ENCODE measurements around the gene HOMEZ. TPM values are rescaled to one million over a fixed set of nuclear protein-coding genes. Genes with fewer than 3 reads are reported as not detected.

HOMEZ gene
- 9.2 and 11.7 TPM in 2 replicates for polyA plus RNA-seq (2011; rRNA removed)
- polyA plus RNA-seq (2012; cell fraction: cytosol; rRNA removed), result 6.4 and 6.8 TPM in 2 replicates
- polyA plus RNA-seq (2012; cell fraction: nucleus; rRNA removed), result 5.3 and 5.5 TPM in 2 replicates
- 7.7 to 8.8 TPM (median 8.4 TPM) in 3 replicates for polyA plus RNA-seq (2017; fragmentation: RNase III; extraction: RNeasy Plus Mini Kit Qiagen cat#74134 plus additional on column Dnase treatment)
- 20.0 and 25.1 TPM in 2 replicates for polyA minus RNA-seq (2011; rRNA and poly(A)+ RNA removed)

- Histone ChIP-seq H3K27ac (peak within 1 kb of the TSS; percentile 95), H3K9me3 (no peaks in the 10 kb centered on the region), H3K4me1 (peaks cover 18% of the 10 kb centered on the region), H3K4me3 (peak within 1 kb of the TSS; percentile 96), H3K4me2 (peak within 1 kb of the TSS; percentile 93)
- DNase-seq (ENCODE audit: low read depth in 1 of 2, low spot score in 1 of 2) (peak; percentile 98), ATAC-seq (peak; percentile 98 to 99), FAIRE-seq (no peak)
- WGBS (ENCODE audit: missing lambda C conversion rate), result 7% methylated on average over 26 of the region's 53 CpGs
- ChIA-PET POLR2A (interaction anchor here (0.6 to 2.5 kb wide), 9 partner anchors 10 to 269 kb away, joined by 3 to 19 read pairs (median 4); partner anchors contain the start of genes BCL2L2, C14orf119, PABPN1 and PPP1R3E), CTCF (interaction anchor here (0.5 to 14.2 kb wide), 7 partner anchors 12 to 945 kb away, joined by 3 to 161 read pairs (median 4); partner anchors contain the start of gene PPP1R3E)
- no peak for TF ChIP-seq CEBPB (IDR thresholded peaks at IDR 0.05)
- TF ChIP-seq KDM1A (IDR thresholded peaks at IDR 0.05; ENCODE audit: low read depth), result no peak
- TF ChIP-seq TP53 (CRISPR knock-in tag; IDR thresholded peaks at IDR 0.05), result no peak
- no peak for TF ChIP-seq HES2 (IDR thresholded peaks at IDR 0.05)
- no peak for TF ChIP-seq NFE2L2 (conservative IDR thresholded peaks at IDR 0.05; ENCODE audit: low read length)
- TF ChIP-seq, protein P1, sequence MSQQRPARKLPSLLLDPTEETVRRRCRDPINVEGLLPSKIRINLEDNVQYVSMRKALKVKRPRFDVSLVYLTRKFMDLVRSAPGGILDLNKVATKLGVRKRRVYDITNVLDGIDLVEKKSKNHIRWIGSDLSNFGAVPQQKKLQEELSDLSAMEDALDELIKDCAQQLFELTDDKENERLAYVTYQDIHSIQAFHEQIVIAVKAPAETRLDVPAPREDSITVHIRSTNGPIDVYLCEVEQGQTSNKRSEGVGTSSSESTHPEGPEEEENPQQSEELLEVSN (IDR thresholded peaks at IDR 0.05; ENCODE audit: borderline replicate concordance, low read depth), result peak; percentile 30; the same call in 1 of the 2 replicates
- TF ChIP-seq FOSB (CRISPR knock-in tag; IDR thresholded peaks at IDR 0.05), result no peak
- no peak for TF ChIP-seq MAFK (IDR thresholded peaks at IDR 0.05; ENCODE audit: partially characterized antibody)
- no peak for TF ChIP-seq CHD4 (IDR thresholded peaks at IDR 0.05; ENCODE audit: borderline replicate concordance)
- TF ChIP-seq, protein P2, sequence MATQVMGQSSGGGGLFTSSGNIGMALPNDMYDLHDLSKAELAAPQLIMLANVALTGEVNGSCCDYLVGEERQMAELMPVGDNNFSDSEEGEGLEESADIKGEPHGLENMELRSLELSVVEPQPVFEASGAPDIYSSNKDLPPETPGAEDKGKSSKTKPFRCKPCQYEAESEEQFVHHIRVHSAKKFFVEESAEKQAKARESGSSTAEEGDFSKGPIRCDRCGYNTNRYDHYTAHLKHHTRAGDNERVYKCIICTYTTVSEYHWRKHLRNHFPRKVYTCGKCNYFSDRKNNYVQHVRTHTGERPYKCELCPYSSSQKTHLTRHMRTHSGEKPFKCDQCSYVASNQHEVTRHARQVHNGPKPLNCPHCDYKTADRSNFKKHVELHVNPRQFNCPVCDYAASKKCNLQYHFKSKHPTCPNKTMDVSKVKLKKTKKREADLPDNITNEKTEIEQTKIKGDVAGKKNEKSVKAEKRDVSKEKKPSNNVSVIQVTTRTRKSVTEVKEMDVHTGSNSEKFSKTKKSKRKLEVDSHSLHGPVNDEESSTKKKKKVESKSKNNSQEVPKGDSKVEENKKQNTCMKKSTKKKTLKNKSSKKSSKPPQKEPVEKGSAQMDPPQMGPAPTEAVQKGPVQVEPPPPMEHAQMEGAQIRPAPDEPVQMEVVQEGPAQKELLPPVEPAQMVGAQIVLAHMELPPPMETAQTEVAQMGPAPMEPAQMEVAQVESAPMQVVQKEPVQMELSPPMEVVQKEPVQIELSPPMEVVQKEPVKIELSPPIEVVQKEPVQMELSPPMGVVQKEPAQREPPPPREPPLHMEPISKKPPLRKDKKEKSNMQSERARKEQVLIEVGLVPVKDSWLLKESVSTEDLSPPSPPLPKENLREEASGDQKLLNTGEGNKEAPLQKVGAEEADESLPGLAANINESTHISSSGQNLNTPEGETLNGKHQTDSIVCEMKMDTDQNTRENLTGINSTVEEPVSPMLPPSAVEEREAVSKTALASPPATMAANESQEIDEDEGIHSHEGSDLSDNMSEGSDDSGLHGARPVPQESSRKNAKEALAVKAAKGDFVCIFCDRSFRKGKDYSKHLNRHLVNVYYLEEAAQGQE (IDR thresholded peaks at IDR 0.05), result no peak; the same call in 1 of the 2 replicates
- TF ChIP-seq, protein P3, sequence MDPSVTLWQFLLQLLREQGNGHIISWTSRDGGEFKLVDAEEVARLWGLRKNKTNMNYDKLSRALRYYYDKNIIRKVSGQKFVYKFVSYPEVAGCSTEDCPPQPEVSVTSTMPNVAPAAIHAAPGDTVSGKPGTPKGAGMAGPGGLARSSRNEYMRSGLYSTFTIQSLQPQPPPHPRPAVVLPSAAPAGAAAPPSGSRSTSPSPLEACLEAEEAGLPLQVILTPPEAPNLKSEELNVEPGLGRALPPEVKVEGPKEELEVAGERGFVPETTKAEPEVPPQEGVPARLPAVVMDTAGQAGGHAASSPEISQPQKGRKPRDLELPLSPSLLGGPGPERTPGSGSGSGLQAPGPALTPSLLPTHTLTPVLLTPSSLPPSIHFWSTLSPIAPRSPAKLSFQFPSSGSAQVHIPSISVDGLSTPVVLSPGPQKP (IDR thresholded peaks at IDR 0.05; ENCODE audit: low read depth, low read length), result no peak
- TF ChIP-seq ESRRA (IDR thresholded peaks at IDR 0.05; ENCODE audit: borderline replicate concordance, low read length), result no peak
- TF ChIP-seq, protein P4, sequence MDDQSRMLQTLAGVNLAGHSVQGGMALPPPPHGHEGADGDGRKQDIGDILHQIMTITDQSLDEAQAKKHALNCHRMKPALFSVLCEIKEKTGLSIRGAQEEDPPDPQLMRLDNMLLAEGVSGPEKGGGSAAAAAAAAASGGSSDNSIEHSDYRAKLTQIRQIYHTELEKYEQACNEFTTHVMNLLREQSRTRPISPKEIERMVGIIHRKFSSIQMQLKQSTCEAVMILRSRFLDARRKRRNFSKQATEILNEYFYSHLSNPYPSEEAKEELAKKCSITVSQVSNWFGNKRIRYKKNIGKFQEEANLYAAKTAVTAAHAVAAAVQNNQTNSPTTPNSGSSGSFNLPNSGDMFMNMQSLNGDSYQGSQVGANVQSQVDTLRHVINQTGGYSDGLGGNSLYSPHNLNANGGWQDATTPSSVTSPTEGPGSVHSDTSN (IDR thresholded peaks at IDR 0.05), result peak; percentile 70
- TF ChIP-seq HEYL (CRISPR knock-in tag; IDR thresholded peaks at IDR 0.05), result no peak
- TF ChIP-seq FOSL2 (IDR thresholded peaks at IDR 0.05), result no peak
- TF ChIP-seq FOSL2 (CRISPR knock-in tag; IDR thresholded peaks at IDR 0.05), result no peak
- TF ChIP-seq JUNB (IDR thresholded peaks at IDR 0.05), result no peak
- no peak for TF ChIP-seq CBX8 (IDR thresholded peaks at IDR 0.05)
- TF ChIP-seq BHLHE40 (IDR thresholded peaks at IDR 0.05; ENCODE audit: low read depth, low read length), result no peak
- no peak for TF ChIP-seq NPAS2 (CRISPR knock-in tag; IDR thresholded peaks at IDR 0.05; ENCODE audit: borderline replicate concordance)
- no peak for TF ChIP-seq RAD21 (conservative IDR thresholded peaks at IDR 0.05 in 1 of 2, IDR thresholded peaks at IDR 0.05 in 1 of 2)
- TF ChIP-seq CHD2 (IDR thresholded peaks at IDR 0.05; ENCODE audit: low read length, partially characterized antibody), result no peak
- no peak for TF ChIP-seq ZFP36 (IDR thresholded peaks at IDR 0.05; ENCODE audit: borderline replicate concordance, partially characterized antibody)
- TF ChIP-seq, protein P5, sequence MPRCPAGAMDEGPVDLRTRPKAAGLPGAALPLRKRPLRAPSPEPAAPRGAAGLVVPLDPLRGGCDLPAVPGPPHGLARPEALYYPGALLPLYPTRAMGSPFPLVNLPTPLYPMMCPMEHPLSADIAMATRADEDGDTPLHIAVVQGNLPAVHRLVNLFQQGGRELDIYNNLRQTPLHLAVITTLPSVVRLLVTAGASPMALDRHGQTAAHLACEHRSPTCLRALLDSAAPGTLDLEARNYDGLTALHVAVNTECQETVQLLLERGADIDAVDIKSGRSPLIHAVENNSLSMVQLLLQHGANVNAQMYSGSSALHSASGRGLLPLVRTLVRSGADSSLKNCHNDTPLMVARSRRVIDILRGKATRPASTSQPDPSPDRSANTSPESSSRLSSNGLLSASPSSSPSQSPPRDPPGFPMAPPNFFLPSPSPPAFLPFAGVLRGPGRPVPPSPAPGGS (IDR thresholded peaks at IDR 0.05), result peak; percentile 65; the same call in 1 of the 3 replicates
- no peak for TF ChIP-seq ZNF302 (CRISPR knock-in tag; IDR thresholded peaks at IDR 0.05)
- no peak for TF ChIP-seq TFCP2L1 (CRISPR knock-in tag; IDR thresholded peaks at IDR 0.05)
- TF ChIP-seq POLR2AphosphoS2 (conservative IDR thresholded peaks at IDR 0.05; ENCODE audit: low read length), result no peak
- no peak for TF ChIP-seq EP300 (IDR thresholded peaks at IDR 0.05)
- TF ChIP-seq EHMT2 (IDR thresholded peaks at IDR 0.05; ENCODE audit: low read depth), result no peak
- no peak for TF ChIP-seq MYC (IDR thresholded peaks at IDR 0.05; ENCODE audit: borderline replicate concordance, low read length)
- no peak for TF ChIP-seq CBX2 (IDR thresholded peaks at IDR 0.05; ENCODE audit: borderline replicate concordance, low read depth)
- no peak for TF ChIP-seq RCOR1 (IDR thresholded peaks at IDR 0.05; ENCODE audit: low read depth, low read length)
Measured at GRCh38 chr14:23286020-23286901, at the start of gene HOMEZ. HOMEZ (minus strand) TSS chr14:23286132; CDS start chr14:23285952, 180 bp downstream.
